K562 treated with DMSO at 1 percent for 4 hours (cell line): ENCODE data around the gene CMTM6. TPM values are rescaled to one million over a fixed set of nuclear protein-coding genes. Genes with fewer than 3 reads are reported as not detected.

Experiments
- total RNA-seq: library from RNA; unstranded; fragments of 300-600 nt; gene quantifications from 2 replicates; pipeline ENCODE4 v1.2.3, GENCODE V29; 2022; ENCODE audit not compliant: insufficient read depth

CMTM6 gene, protein sequence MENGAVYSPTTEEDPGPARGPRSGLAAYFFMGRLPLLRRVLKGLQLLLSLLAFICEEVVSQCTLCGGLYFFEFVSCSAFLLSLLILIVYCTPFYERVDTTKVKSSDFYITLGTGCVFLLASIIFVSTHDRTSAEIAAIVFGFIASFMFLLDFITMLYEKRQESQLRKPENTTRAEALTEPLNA
- 13.7 and 17.0 TPM in 2 replicates for total RNA-seq

DNA sequence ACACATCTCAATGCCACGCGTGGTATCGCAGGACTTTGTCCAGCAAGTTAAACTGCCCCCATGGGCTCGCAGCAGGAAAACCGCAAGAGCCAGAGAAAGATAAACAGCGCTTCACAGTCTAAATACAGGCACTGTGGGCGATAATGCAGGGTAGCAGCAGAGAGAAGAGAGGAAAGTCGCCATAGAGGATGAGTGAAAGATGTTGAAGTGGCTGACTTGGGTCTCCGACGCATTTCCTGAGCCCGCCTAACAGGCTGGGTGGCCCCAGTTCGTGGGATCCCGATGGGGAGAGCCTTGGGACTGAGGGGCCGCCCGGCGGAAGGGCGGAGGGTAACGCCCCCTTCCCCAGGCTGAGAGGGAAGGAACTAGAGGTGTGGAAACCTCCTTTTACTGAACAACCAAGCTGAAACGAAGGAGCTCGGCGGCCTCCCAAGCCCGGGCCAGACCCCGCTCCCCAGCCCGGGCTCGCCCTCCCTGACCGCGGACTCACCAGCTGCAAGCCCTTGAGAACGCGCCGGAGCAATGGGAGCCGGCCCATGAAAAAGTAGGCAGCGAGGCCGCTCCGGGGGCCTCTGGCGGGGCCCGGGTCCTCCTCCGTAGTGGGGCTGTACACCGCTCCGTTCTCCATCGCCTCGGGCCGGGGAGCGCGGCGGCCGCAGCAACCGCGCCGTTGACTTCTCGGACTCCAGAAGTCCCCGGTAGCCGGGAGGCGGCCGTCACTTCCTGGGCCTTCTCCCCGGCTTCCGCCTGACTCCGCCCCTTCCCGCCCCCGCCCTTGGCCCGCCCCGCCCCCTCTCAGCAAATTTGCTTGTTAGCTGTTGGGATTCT lies at the start of gene CMTM6:
Gene CMTM6, minus strand, starts transcription at position 735 of the 828 bp plus-strand sequence. Its CDS starts 107 bp downstream, at position 628.

Other genes with a start within 250 kb of the CMTM6 start
- gene CMTM7, start 111.0 kb downstream of the CMTM6 start, total RNA-seq, result 0.91 TPM in 1 of 2 replicates, not detected in the other
- gene DYNC1LI1, start 68.0 kb upstream of the CMTM6 start, total RNA-seq, result 33.9 and 37.8 TPM in 2 replicates
- 49.2 and 69.3 TPM in 2 replicates for gene CNOT10, start 182.3 kb upstream of the CMTM6 start, total RNA-seq